ENCODE data around the gene METRN. TPM values are rescaled to one million over a fixed set of nuclear protein-coding genes. Genes with fewer than 3 reads are reported as not detected.

METRN gene
- total RNA-seq, 2 donors from 2014 or later, result 36.6 to 71.9 TPM

DNA sequence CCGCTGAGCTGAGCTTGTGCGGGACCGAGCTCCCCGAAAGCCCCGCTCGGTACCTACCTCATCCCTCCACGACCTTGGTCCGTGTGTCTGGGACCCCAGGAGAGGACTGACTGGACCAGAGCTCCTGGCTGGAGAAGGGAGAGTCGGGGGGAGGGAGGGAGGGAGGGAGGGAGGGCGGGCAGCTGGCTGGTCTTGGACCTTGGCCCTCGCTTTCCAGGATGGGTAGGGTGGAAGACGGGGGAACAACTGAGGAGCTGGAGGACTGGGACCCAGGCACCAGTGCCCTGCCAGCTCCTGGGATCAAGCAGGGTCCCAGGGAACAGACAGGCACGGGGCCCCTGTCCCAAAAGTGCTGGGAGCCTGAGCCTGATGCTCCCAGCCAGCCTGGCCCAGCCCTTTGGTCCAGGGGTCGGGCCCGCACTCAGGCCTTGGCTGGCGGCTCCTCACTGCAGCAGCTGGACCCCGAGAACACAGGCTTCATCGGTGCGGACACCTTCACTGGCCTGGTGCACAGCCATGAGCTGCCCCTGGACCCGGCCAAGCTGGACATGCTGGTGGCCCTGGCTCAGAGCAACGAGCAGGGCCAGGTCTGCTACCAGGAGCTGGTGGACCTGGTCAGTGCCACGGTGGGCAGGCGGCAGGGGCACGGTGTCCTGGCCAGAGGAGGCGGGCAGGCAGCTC is 38.9 kb upstream of the METRN start:
- Histone ChIP-seq H3K36me3 (replicated peaks in 1 of 2; ENCODE audit: insufficient read depth in 1 of 2, low read depth in 2 of 2) (peaks cover 0 to 17% of the 10 kb centered on the region in 2 donors), H3K27ac (no peak overlapping the region), H3K9me3 (no peaks in the 10 kb centered on the region), H3K4me1 (peaks cover 37% of the 10 kb centered on the region), H3K27me3 (no peaks in the 10 kb centered on the region), H3K4me3 (no peak overlapping the region)
- intact Hi-C loops (cut with DNase I), result no loop called here
- ATAC-seq (no peak), DNase-seq (no peak)
- 8 to 39% methylated on average over 4 to 25 of the region's 25 CpGs for WGBS, 2 donors
- TF ChIP-seq, protein P1, sequence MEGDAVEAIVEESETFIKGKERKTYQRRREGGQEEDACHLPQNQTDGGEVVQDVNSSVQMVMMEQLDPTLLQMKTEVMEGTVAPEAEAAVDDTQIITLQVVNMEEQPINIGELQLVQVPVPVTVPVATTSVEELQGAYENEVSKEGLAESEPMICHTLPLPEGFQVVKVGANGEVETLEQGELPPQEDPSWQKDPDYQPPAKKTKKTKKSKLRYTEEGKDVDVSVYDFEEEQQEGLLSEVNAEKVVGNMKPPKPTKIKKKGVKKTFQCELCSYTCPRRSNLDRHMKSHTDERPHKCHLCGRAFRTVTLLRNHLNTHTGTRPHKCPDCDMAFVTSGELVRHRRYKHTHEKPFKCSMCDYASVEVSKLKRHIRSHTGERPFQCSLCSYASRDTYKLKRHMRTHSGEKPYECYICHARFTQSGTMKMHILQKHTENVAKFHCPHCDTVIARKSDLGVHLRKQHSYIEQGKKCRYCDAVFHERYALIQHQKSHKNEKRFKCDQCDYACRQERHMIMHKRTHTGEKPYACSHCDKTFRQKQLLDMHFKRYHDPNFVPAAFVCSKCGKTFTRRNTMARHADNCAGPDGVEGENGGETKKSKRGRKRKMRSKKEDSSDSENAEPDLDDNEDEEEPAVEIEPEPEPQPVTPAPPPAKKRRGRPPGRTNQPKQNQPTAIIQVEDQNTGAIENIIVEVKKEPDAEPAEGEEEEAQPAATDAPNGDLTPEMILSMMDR (IDR thresholded peaks at IDR 0.05), result no peak
- TF ChIP-seq POLR2A (IDR thresholded peaks at IDR 0.05), result no peak

DNA sequence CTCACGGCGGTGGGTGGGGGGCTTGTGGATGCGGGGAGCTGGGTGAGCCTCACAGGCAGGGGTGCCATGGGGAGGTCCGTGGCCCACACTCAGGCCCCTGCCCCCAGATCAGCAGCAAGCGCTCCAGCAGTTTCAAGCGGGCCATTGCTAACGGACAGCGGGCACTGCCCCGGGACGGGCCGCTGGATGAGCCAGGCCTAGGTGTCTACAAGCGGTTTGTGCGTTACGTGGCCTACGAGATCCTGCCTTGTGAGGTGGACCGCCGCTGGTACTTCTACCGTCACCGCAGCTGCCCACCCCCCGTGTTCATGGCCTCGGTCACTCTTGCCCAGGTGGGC is 38.4 kb upstream of the METRN start:
- Histone ChIP-seq H3K4me1 (peaks cover 42% of the 10 kb centered on the region), H3K4me3 (no peak overlapping the region), H3K9me3 (no peaks in the 10 kb centered on the region), H3K36me3 (replicated peaks in 1 of 2; ENCODE audit: insufficient read depth in 1 of 2, low read depth in 2 of 2) (peaks cover 0 to 12% of the 10 kb centered on the region in 2 donors), H3K27me3 (no peaks in the 10 kb centered on the region), H3K27ac (no peak overlapping the region)
- no peak for TF ChIP-seq POLR2A (IDR thresholded peaks at IDR 0.05)
- TF ChIP-seq, protein P1 (IDR thresholded peaks at IDR 0.05), result no peak
- ATAC-seq (no peak), DNase-seq (no peak)
- intact Hi-C loops (cut with DNase I), result no loop called here
- 84 to 86% methylated on average over 10 to 21 of the region's 21 CpGs for WGBS, 2 donors

DNA sequence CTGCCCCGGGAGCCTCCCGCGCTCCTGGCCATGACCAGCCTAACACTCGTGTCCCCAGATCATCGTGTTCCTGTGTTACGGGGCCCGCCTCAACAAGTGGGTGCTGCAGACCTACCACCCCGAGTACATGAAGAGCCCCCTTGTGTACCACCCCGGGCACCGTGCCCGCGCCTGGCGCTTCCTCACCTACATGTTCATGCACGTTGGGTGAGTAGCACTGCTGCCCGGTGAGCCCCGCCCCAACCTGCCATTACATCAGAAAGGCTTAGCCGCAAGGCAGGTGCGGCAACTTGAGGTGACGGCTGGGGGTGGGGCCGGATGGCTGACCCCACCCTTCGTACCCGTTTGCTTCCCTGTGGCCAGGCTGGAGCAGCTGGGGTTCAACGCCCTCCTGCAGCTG is 38.0 kb upstream of the METRN start:
- intact Hi-C loops (cut with DNase I), result no loop called here
- no peaks in the 10 kb centered on the region for H3K9me3 ChIP-seq
- ATAC-seq (no peak), DNase-seq (no peak)
- TF ChIP-seq, protein P1 (IDR thresholded peaks at IDR 0.05), result no peak
- TF ChIP-seq POLR2A (IDR thresholded peaks at IDR 0.05), result no peak
- peaks cover 46% of the 10 kb centered on the region for H3K4me1 ChIP-seq
- no peak overlapping the region for H3K27ac ChIP-seq
- no peak overlapping the region for H3K4me3 ChIP-seq
- no peaks in the 10 kb centered on the region for H3K27me3 ChIP-seq
- H3K36me3 ChIP-seq (replicated peaks in 1 of 2; ENCODE audit: insufficient read depth in 1 of 2, low read depth in 2 of 2), result peaks cover 3 to 13% of the 10 kb centered on the region in 2 donors
- 72 to 100% methylated on average over 7 to 23 of the region's 23 CpGs for WGBS, 2 donors

DNA sequence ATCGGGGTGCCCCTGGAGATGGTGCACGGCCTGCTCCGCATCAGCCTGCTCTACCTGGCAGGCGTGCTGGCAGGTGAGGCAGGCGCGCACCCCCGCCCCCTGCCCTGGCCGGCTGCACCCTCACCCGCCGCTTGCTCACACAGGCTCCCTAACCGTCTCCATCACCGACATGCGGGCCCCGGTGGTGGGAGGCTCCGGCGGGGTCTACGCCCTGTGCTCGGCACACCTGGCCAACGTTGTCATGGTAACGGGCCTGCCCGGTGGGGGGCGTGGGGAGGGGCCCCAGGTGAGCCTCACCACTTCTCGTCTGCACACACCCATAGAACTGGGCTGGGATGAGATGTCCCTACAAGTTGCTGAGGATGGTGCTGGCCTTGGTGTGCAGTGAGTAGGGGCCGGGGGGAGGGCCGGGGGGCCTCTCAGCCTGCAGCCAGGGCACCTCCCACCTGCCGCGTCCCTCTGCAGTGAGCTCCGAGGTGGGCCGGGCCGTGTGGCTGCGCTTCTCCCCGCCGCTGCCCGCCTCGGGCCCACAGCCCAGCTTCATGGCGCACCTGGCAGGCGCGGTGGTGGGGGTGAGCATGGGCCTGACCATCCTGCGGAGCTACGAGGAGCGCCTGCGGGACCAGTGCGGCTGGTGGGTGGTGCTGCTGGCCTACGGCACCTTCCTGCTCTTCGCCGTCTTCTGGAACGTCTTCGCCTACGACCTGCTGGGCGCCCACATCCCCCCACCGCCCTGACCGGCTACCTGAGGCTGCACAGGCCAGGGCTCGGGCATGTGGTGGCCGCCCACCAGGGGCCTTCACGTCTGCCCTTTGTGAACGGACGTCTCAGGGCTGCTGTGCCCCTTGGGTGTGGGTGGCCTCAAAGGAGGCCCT is 37.4 kb upstream of the METRN start:
- ATAC-seq (no peak), DNase-seq (no peak)
- Histone ChIP-seq H3K9me3 (no peaks in the 10 kb centered on the region), H3K27me3 (no peaks in the 10 kb centered on the region), H3K27ac (no peak overlapping the region), H3K4me3 (no peak overlapping the region), H3K4me1 (peaks cover 52% of the 10 kb centered on the region), H3K36me3 (replicated peaks in 1 of 2; ENCODE audit: insufficient read depth in 1 of 2, low read depth in 2 of 2) (peaks cover 9 to 11% of the 10 kb centered on the region in 2 donors)
- intact Hi-C loops (cut with DNase I), result no loop called here
- TF ChIP-seq POLR2A (IDR thresholded peaks at IDR 0.05), result no peak
- TF ChIP-seq, protein P1 (IDR thresholded peaks at IDR 0.05), result no peak
- 69 to 80% methylated on average over 40 to 55 of the region's 57 CpGs for WGBS, 2 donors

All from body of pancreas (tissue), 4 donors.